HepG2 (cell line): ENCODE measurements around the gene GNAZ. TPM values are rescaled to one million over a fixed set of nuclear protein-coding genes. Genes with fewer than 3 reads are reported as not detected.

Experiments
- ATAC-seq: fragments of 200-7000 bp; cut with Tn5 transposase; 3 replicates; pipeline ENCODE4 v1.9.1; 2020; ENCODE audit warnings: mild to moderate bottlenecking, moderate library complexity
- BruUV-seq: library from RNA; stranded (reverse); fragments of 400-500 nt; replicated peaks from 2 replicates; lab custom pipeline; 2021; lab: Mats Ljungman, UMichigan
- CTCF ChIA-PET: fragments of 300-600 bp; formaldehyde crosslinking; extraction: SDS; loops from one replicate; lab custom pipeline; 2021; ENCODE audit warnings: low total read pairs, inconsistent platforms, low intra/inter-chr PET ratio; lab: Yijun Ruan, JAX
- POLR2A ChIA-PET: fragments of 350-600 bp; sonication (Branson Sonifier 250); formaldehyde crosslinking; loops from one replicate; lab custom pipeline; 2020; ENCODE audit warnings: antibody characterized with exemption, inconsistent platforms; lab: Yijun Ruan, JAX
- DNase-seq: peaks from one replicate; pipeline ENCODE4 v3.0.0-alpha.2; 2015; ENCODE audit warnings: low spot score
- FAIRE-seq: peaks from 3 replicates; lab custom pipeline; 2011; peaks lifted over from hg19 to GRCh38; lab: Jason Lieb, UNC
- H2AFZ ChIP-seq: one replicate; pipeline ENCODE4 v1.6.1; 2011; ENCODE audit warnings: low read length, inconsistent platforms
- H3K27ac ChIP-seq: fragments of 300-600 bp; 3 replicates; pipeline ENCODE4 v1.8.0; 2011; ENCODE audit warnings: mixed run types, mild to moderate bottlenecking, mixed read lengths, low read length, inconsistent platforms; ENCODE audit not compliant: insufficient read depth; ENCODE audit errors: extremely low read length
- H3K27me3 ChIP-seq, 2 experiments: fragments of 200-600 bp in 1 of 2; 2 replicates in 1 of 2; 3 replicates in 1 of 2; pipeline versions ENCODE4 v1.6.0 to v1.8.0; 2011; ENCODE audit warnings: low read length in 2 of 2, mild to moderate bottlenecking in 2 of 2, moderate library complexity in 2 of 2, inconsistent platforms in 1 of 2; ENCODE audit not compliant: insufficient read depth in 2 of 2, control insufficient read depth in 1 of 2
- H3K36me3 ChIP-seq, 2 experiments: fragments of 200-600 bp in 1 of 2; replicated peaks in 1 of 2; 2 replicates in 1 of 2; 3 replicates in 1 of 2; pipeline versions ENCODE4 v1.5.1 to v1.8.0; 2011; ENCODE audit warnings: low read length in 2 of 2, inconsistent platforms in 1 of 2; ENCODE audit not compliant: insufficient read depth in 2 of 2, control insufficient read depth in 1 of 2
- H3K4me1 ChIP-seq: 2 replicates; pipeline ENCODE4 v1.5.1; 2012; ENCODE audit warnings: low read length, inconsistent platforms; ENCODE audit not compliant: insufficient read depth
- H3K4me2 ChIP-seq: 2 replicates; pipeline ENCODE4 v1.6.0; 2011; ENCODE audit warnings: low read depth, low read length, inconsistent platforms
- H3K4me3 ChIP-seq, 3 experiments: fragments of 200-600 bp in 1 of 3; sonication (generic), shearing (Covaris generic) in 1 of 3; replicated peaks in 1 of 3; 2 replicates each; pipeline ENCODE4 v1.5.1; 2011 to 2016; ENCODE audit warnings: low read length in 3 of 3, inconsistent platforms in 2 of 3, low read depth in 2 of 3, mild to moderate bottlenecking in 2 of 3, control low read depth in 1 of 3, mixed read lengths in 1 of 3; ENCODE audit not compliant: insufficient read depth in 1 of 3
- H3K79me2 ChIP-seq: one replicate; pipeline ENCODE4 v1.6.1; 2011; ENCODE audit warnings: low read length, inconsistent platforms; ENCODE audit not compliant: insufficient read depth
- H3K9ac ChIP-seq: 2 replicates; pipeline ENCODE4 v1.6.0; 2011; ENCODE audit warnings: mild to moderate bottlenecking, low read depth, low read length, inconsistent platforms; ENCODE audit not compliant: insufficient read depth
- H3K9me3 ChIP-seq: 2 replicates; pipeline ENCODE4 v1.5.1; 2012; ENCODE audit warnings: mild to moderate bottlenecking, low read length
- H4K20me1 ChIP-seq: 2 replicates; pipeline ENCODE4 v1.6.0; 2011; ENCODE audit warnings: inconsistent platforms, mild to moderate bottlenecking, low read length, moderate library complexity; ENCODE audit not compliant: insufficient read depth
- GFI1 ChIP-seq: sonication (generic); formaldehyde crosslinking; IDR thresholded peaks from 2 replicates; pipeline ENCODE4 v1.5.0; 2020; ENCODE audit warnings: missing genetic modification reagents, mild to moderate bottlenecking, borderline replicate concordance
- PBX3 ChIP-seq: sonication (generic); formaldehyde crosslinking; IDR thresholded peaks from 2 replicates; pipeline ENCODE4 v1.8.1; 2023; ENCODE audit warnings: missing genetic modification reagents, inconsistent platforms, borderline replicate concordance
- TEAD3 ChIP-seq: optimal IDR thresholded peaks from 2 replicates; pipeline ENCODE3; 2016; ENCODE audit warnings: borderline replicate concordance
- WGBS: methylation state at CpG from one replicate; pipeline ENCODE4 v1.1.6; 2017; ENCODE audit warnings: low lambda C conversion rate; 5-methylcytosine and 5-hydroxymethylcytosine counted together
- in situ Hi-C: cut with HindIII; loops from 2 replicates; pipeline ENCODE4 v1.10.0; 2017; ENCODE audit warnings: low pct_unique_long_range_greater_than_20kb; ENCODE audit not compliant: extremely low pct_ligation_motif_present
- intact Hi-C: fragments of 100-400 bp; cut with micrococcal nuclease; formaldehyde crosslinking; loops from one replicate; pipeline ENCODE4 v1.10.0; 2022; ENCODE audit not compliant: unreplicated experiment
- polyA plus RNA-seq, 8 experiments: library from polyadenylated mRNA; depleted of rRNA in 3 of 8; stranded (reverse) in 7 of 8; unstranded in 1 of 8; fragments of >200 nt; fragmentation: Illumina TruSeq in 4 of 8; extraction: Trizol in 4 of 8; gene quantifications; 2 replicates each; pipeline versions ENCODE4 v1.2.1 to v1.2.3, GENCODE V29; 2011 to 2016; ENCODE audit warnings: low read depth in 4 of 8, missing spikeins in 1 of 8, mixed read lengths in 1 of 8; ENCODE audit not compliant: insufficient read depth in 1 of 8
- total RNA-seq, 5 experiments: library from RNA; depleted of rRNA; stranded (reverse); fragments of >200 nt; fragmentation: Illumina TruSeq; extraction: Trizol; gene quantifications; 2 replicates each; pipeline ENCODE4 v1.2.3, GENCODE V29; 2016; ENCODE audit warnings: low read depth in 1 of 5

The GNAZ gene
- total and polyA plus RNA-seq, 2 of the 13 experiments (the other 11 are each of a cell fraction or from before 2014, with no cell fraction given): 11.4 to 22.3 TPM

DNA sequence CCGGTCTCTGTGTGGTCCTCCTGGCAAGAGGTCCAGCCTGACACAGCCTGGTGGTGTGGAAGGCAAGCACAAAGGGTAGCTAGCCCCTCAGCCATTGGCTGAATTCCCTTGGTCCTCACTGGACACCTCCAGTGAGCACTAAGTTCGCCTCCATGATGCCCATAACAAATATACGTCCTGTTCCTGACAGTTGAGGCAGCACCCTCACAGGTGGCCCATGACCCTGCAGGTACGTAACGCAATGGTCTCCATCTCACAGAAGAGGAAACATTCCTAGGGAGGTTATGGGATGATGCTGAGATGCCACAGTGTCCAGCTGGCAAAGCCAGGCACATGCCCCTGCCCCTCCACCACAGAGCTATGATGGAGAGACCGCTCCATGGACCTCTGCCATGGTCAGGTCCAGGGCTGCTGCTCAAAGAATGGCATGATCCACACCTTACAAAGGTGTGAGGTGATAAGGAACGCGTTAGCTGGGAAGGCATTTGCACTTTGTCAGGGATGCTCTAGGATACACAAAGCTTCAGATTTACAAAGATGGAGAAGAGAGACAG lies 1.4 kb upstream of the GNAZ start:
- Histone ChIP-seq H3K4me2 (peak overlapping the region; percentile 99), H3K9me3 (no peaks in the 10 kb centered on the region), H3K79me2 (peaks cover 33% of the 10 kb centered on the region), H3K36me3 (no peaks in the 10 kb centered on the region), H3K4me3 (peak overlapping the region in 1 of 3 experiments; percentile 85; a peak in 1 of 6 replicates), H3K9ac (no peak overlapping the region), H3K27me3 (peaks cover 0 to 43% of the 10 kb centered on the region in 2 experiments; a peak in 3 of 5 replicates)
- POLR2A ChIA-PET: interaction anchor here (0.7 to 3.0 kb wide), 4 partner anchors 10 to 32 kb away, joined by 3 to 13 read pairs (median 4); no protein-coding TSS in a partner anchor
- no peak for FAIRE-seq
- BruUV-seq: no TSS peak
- intact Hi-C loops: no loop called here
- TF ChIP-seq PBX3 (CRISPR knock-in tag) (no peak), TEAD3 (CRISPR knock-in tag) (peak; percentile 7), GFI1 (0 out of 2 replicates have a peak, but pooled peaks have one; percentile 10)
- TF ChIP-seq, all 625 proteins: peak for 2
- CTCF ChIA-PET: interaction anchor here (1.1 kb wide), 1 partner anchor 59 kb away, joined by 3 read pairs; no protein-coding TSS in a partner anchor
- peaks cover 47% of the 10 kb centered on the region for H3K4me1 ChIP-seq
- ATAC-seq (no peak), DNase-seq (no peak)
- no peak overlapping the region for H2AFZ ChIP-seq
- in situ Hi-C loops: no loop called here
- WGBS: 62% methylated on average over 4 of the region's 8 CpGs
- no peaks in the 10 kb centered on the region for H4K20me1 ChIP-seq
- H3K27ac ChIP-seq: no peak overlapping the region
